ENCODE data around the gene RNPEPL1. TPM values are rescaled to one million over a fixed set of nuclear protein-coding genes. Genes with fewer than 3 reads are reported as not detected.
A peak's percentile ranks its signal among the peaks of the same experiment; 100 is the strongest.
"Not testable (repeated sequence)": the region's sequence is repeated elsewhere in the genome, so short reads cannot be mapped to it uniquely, and the experiment has no call there.

The RNPEPL1 gene
- total RNA-seq, 2 experiments from 2014 or later, result 39.1 to 40.5 TPM

GRCh38 chr2:240520974-240521350 is 47.3 kb upstream of the RNPEPL1 start:
- ChIA-PET CTCF (no interaction called here), POLR2A (no interaction called here)
- ATAC-seq (peak; percentile 17), DNase-seq (no peak)
- Mint-ChIP-seq H3K4me3 (no peak overlapping the region), H3K4me1 (ENCODE audit: low read depth) (peaks cover 5% of the 10 kb centered on the region), H3K36me3 (ENCODE audit: low read depth) (peaks cover 56% of the 10 kb centered on the region), H3K27me3 (peaks cover 3% of the 10 kb centered on the region), H3K9me3 (peaks cover 18% of the 10 kb centered on the region), H3K27ac (no peak overlapping the region)
- intact Hi-C loops (cut with micrococcal nuclease), result no loop called here
- no peak for TF ChIP-seq CTCF (IDR thresholded peaks at IDR 0.05)

GRCh38 chr2:240521885-240522284 is 46.4 kb upstream of the RNPEPL1 start:
- H3K4me3 Mint-ChIP-seq; intact Hi-C loops (cut with micrococcal nuclease); H3K4me1 Mint-ChIP-seq (ENCODE audit: low read depth); H3K27me3 Mint-ChIP-seq; H3K27ac Mint-ChIP-seq: not testable (repeated sequence)
- POLR2A ChIA-PET, result interaction anchor here (0.6 kb wide), 1 partner anchor 88 kb away, joined by 3 read pairs; no protein-coding TSS in a partner anchor
- DNase-seq (peak; percentile 43), ATAC-seq (peak; percentile 20)
- H3K36me3 Mint-ChIP-seq (ENCODE audit: low read depth), result peaks cover 64% of the 10 kb centered on the region
- peaks cover 18% of the 10 kb centered on the region for H3K9me3 Mint-ChIP-seq
- CTCF ChIA-PET, result interaction anchor here (1.4 kb wide), 1 partner anchor 8 kb away, joined by 5 read pairs; no protein-coding TSS in a partner anchor

GRCh38 chr2:240522406-240522805 is 45.9 kb upstream of the RNPEPL1 start:
- peaks cover 68% of the 10 kb centered on the region for H3K36me3 Mint-ChIP-seq (ENCODE audit: low read depth)
- DNase-seq (no peak), ATAC-seq (no peak)
- no peak overlapping the region for H3K4me3 Mint-ChIP-seq
- H3K4me1 Mint-ChIP-seq (ENCODE audit: low read depth), result peaks cover 5% of the 10 kb centered on the region
- no peak overlapping the region for H3K27ac Mint-ChIP-seq
- CTCF ChIA-PET, result interaction anchor here (1.4 kb wide), 1 partner anchor 8 kb away, joined by 5 read pairs; no protein-coding TSS in a partner anchor
- no peak for TF ChIP-seq CTCF (IDR thresholded peaks at IDR 0.05)
- peaks cover 22% of the 10 kb centered on the region for H3K9me3 Mint-ChIP-seq
- intact Hi-C loops (cut with micrococcal nuclease), result no loop called here
- peaks cover 3% of the 10 kb centered on the region for H3K27me3 Mint-ChIP-seq
- POLR2A ChIA-PET, result no interaction called here

- DNase-seq (no peak), ATAC-seq (no peak)
- ChIA-PET CTCF (interaction anchor here (1.6 to 2.1 kb wide), 2 partner anchors 9 to 31 kb away, joined by 3 to 7 read pairs; no protein-coding TSS in a partner anchor), POLR2A (no interaction called here)
- no peak overlapping the region for H3K27ac Mint-ChIP-seq
- intact Hi-C loops (cut with micrococcal nuclease), result no loop called here
- H3K9me3 Mint-ChIP-seq, result peaks cover 24% of the 10 kb centered on the region
- H3K4me3 Mint-ChIP-seq, result no peak overlapping the region
- peaks cover 70% of the 10 kb centered on the region for H3K36me3 Mint-ChIP-seq (ENCODE audit: low read depth)
- H3K4me1 Mint-ChIP-seq (ENCODE audit: low read depth), result peaks cover 5% of the 10 kb centered on the region
- no peak for TF ChIP-seq CTCF (IDR thresholded peaks at IDR 0.05)
- H3K27me3 Mint-ChIP-seq, result peaks cover 3% of the 10 kb centered on the region
Measured at GRCh38 chr2:240523451-240524281, 44.6 kb upstream of the RNPEPL1 start.

GRCh38 chr2:240524963-240525718 is 43.1 kb upstream of the RNPEPL1 start:
- POLR2A ChIA-PET, result no interaction called here
- Mint-ChIP-seq H3K36me3 (ENCODE audit: low read depth) (peaks cover 81% of the 10 kb centered on the region), H3K9me3 (peaks cover 24% of the 10 kb centered on the region), H3K27ac (no peak overlapping the region), H3K27me3 (peaks cover 3% of the 10 kb centered on the region), H3K4me3 (no peak overlapping the region), H3K4me1 (ENCODE audit: low read depth) (peaks cover 5% of the 10 kb centered on the region)
- intact Hi-C loops (cut with micrococcal nuclease), result no loop called here
- CTCF ChIA-PET, result interaction anchor here (1.3 to 2.1 kb wide), 4 partner anchors 11 to 42 kb away, joined by 3 to 7 read pairs (median 4); no protein-coding TSS in a partner anchor
- ATAC-seq, result no peak
- DNase-seq, result no peak
- no peak for TF ChIP-seq CTCF (IDR thresholded peaks at IDR 0.05)
